GM12878 (cell line): ENCODE data around the gene COPS7A. TPM values are rescaled to one million over a fixed set of nuclear protein-coding genes. Genes with fewer than 3 reads are reported as not detected.

Experiments
- BACH1 ChIP-seq: fragments of 450-650 bp; IDR thresholded peaks from 2 replicates; pipeline ENCODE4 v1.6.1; 2017; ENCODE audit warnings: mild to moderate bottlenecking, borderline replicate concordance
- BHLHE40 ChIP-seq, 2 experiments: fragments of 450-650 bp in 1 of 2; IDR thresholded peaks; 2 replicates each; pipeline ENCODE4 v1.6.1; 2011 to 2017; ENCODE audit warnings: low read depth in 2 of 2, borderline replicate concordance in 1 of 2, improper control_type of control experiment in 1 of 2, low read length in 1 of 2, mild to moderate bottlenecking in 1 of 2
- FOXK2 ChIP-seq: fragments of 450-650 bp; IDR thresholded peaks from 2 replicates; pipeline ENCODE4 v1.6.1; 2017; ENCODE audit warnings: mild to moderate bottlenecking, moderate library complexity
- HDAC6 ChIP-seq: fragments of 200-600 bp; sonication (generic); IDR thresholded peaks from one replicate; pipeline ENCODE4 v1.8.0; 2017; ENCODE audit warnings: antibody characterized with exemption; ENCODE audit not compliant: unreplicated experiment
- MAX ChIP-seq: IDR thresholded peaks from 2 replicates; pipeline ENCODE4 v1.6.1; 2012; ENCODE audit warnings: low read depth, low read length, improper control_type of control experiment
- NR2C1 ChIP-seq: fragments of 450-650 bp; IDR thresholded peaks from 2 replicates; pipeline ENCODE4 v1.6.1; 2017; ENCODE audit warnings: antibody characterized with exemption, mild to moderate bottlenecking, moderate library complexity
- POLR2A ChIP-seq: IDR thresholded peaks from 2 replicates; pipeline ENCODE4 v1.6.1; 2011; ENCODE audit warnings: low read depth, mild to moderate bottlenecking, low read length
- SMAD1 ChIP-seq: fragments of 450-650 bp; IDR thresholded peaks from 2 replicates; pipeline ENCODE4 v1.6.1; 2018; ENCODE audit warnings: mild to moderate bottlenecking, low read depth; ENCODE audit not compliant: partially characterized antibody
- STAT1 ChIP-seq: fragments of 450-650 bp; conservative IDR thresholded peaks from 2 replicates; pipeline ENCODE4 v1.6.1; 2014; ENCODE audit warnings: antibody characterized with exemption, mild to moderate bottlenecking
- TCF12 ChIP-seq: IDR thresholded peaks from 2 replicates; pipeline ENCODE4 v1.6.1; 2011; ENCODE audit warnings: low read depth, mild to moderate bottlenecking, low read length
- ZNF622 ChIP-seq: fragments of 450-650 bp; IDR thresholded peaks from 2 replicates; pipeline ENCODE4 v1.6.1; 2017; ENCODE audit warnings: mild to moderate bottlenecking, inconsistent platforms
- ZSCAN29 ChIP-seq: fragments of 450-650 bp; IDR thresholded peaks from 2 replicates; pipeline ENCODE4 v1.6.1; 2017; ENCODE audit warnings: mild to moderate bottlenecking, moderate library complexity
- ZZZ3 ChIP-seq: IDR thresholded peaks from 2 replicates; pipeline ENCODE4 v1.6.1; 2011; ENCODE audit warnings: low read depth; ENCODE audit not compliant: control insufficient read depth, insufficient read length
- polyA plus RNA-seq, 11 experiments: library from polyadenylated mRNA; depleted of rRNA in 4 of 11; unstranded in 6 of 11; stranded (reverse) in 5 of 11; fragments of >200 nt; fragmentation: Nextera tagmentation in 4 of 11; fragmentation: Illumina TruSeq in 1 of 11; extraction: Ambion mirVana in 4 of 11; extraction: Trizol in 1 of 11; gene quantifications; 1 replicate in 1 of 11; 2 replicates in 10 of 11; pipeline versions ENCODE4 v1.2.1 to v1.2.3, GENCODE V29; 2011 to 2016; ENCODE audit warnings: inconsistent platforms in 2 of 11, missing spikeins in 2 of 11, low read depth in 1 of 11
- total RNA-seq, 4 experiments: library from RNA; depleted of rRNA in 3 of 4; stranded (reverse); fragments of >200 nt in 3 of 4; fragmentation: Illumina TruSeq in 1 of 4; extraction: Trizol in 1 of 4; gene quantifications; 2 replicates each; pipeline versions ENCODE4 v1.2.1 to v1.2.3, GENCODE V29; 2013 to 2021
- TF ChIP-seq, protein P1 (sequence below): IDR thresholded peaks from 2 replicates; pipeline ENCODE4 v1.6.1; 2012; ENCODE audit warnings: improper control_type of control experiment, low read depth, low read length; ENCODE audit not compliant: insufficient replicate concordance
- TF ChIP-seq, protein P2 (sequence below): fragments of 450-650 bp; IDR thresholded peaks from 2 replicates; pipeline ENCODE4 v1.6.1; 2017; ENCODE audit warnings: antibody characterized with exemption, mild to moderate bottlenecking, moderate library complexity
- TF ChIP-seq, protein P3 (sequence below): IDR thresholded peaks from 2 replicates; pipeline ENCODE4 v1.6.1; 2011; ENCODE audit warnings: mild to moderate bottlenecking, low read depth, low read length, moderate library complexity; ENCODE audit not compliant: insufficient replicate concordance
- TF ChIP-seq, protein P4 (sequence below): IDR thresholded peaks from 2 replicates; pipeline ENCODE4 v1.6.1; 2011; ENCODE audit warnings: low read depth, low read length, improper control_type of control experiment, borderline replicate concordance
- TF ChIP-seq, protein P5 (sequence below): fragments of 450-650 bp; IDR thresholded peaks from 2 replicates; pipeline ENCODE4 v1.6.1; 2016; ENCODE audit warnings: mild to moderate bottlenecking

Gene COPS7A
- total and polyA plus RNA-seq, 10 of the 15 experiments (the other 5 are each of a cell fraction or from before 2014, with no cell fraction given) = 25.7 to 74.0 (median 51.9) TPM

- TF ChIP-seq, protein P1, sequence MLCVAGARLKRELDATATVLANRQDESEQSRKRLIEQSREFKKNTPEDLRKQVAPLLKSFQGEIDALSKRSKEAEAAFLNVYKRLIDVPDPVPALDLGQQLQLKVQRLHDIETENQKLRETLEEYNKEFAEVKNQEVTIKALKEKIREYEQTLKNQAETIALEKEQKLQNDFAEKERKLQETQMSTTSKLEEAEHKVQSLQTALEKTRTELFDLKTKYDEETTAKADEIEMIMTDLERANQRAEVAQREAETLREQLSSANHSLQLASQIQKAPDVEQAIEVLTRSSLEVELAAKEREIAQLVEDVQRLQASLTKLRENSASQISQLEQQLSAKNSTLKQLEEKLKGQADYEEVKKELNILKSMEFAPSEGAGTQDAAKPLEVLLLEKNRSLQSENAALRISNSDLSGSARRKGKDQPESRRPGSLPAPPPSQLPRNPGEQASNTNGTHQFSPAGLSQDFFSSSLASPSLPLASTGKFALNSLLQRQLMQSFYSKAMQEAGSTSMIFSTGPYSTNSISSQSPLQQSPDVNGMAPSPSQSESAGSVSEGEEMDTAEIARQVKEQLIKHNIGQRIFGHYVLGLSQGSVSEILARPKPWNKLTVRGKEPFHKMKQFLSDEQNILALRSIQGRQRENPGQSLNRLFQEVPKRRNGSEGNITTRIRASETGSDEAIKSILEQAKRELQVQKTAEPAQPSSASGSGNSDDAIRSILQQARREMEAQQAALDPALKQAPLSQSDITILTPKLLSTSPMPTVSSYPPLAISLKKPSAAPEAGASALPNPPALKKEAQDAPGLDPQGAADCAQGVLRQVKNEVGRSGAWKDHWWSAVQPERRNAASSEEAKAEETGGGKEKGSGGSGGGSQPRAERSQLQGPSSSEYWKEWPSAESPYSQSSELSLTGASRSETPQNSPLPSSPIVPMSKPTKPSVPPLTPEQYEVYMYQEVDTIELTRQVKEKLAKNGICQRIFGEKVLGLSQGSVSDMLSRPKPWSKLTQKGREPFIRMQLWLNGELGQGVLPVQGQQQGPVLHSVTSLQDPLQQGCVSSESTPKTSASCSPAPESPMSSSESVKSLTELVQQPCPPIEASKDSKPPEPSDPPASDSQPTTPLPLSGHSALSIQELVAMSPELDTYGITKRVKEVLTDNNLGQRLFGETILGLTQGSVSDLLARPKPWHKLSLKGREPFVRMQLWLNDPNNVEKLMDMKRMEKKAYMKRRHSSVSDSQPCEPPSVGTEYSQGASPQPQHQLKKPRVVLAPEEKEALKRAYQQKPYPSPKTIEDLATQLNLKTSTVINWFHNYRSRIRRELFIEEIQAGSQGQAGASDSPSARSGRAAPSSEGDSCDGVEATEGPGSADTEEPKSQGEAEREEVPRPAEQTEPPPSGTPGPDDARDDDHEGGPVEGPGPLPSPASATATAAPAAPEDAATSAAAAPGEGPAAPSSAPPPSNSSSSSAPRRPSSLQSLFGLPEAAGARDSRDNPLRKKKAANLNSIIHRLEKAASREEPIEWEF = peak; percentile 92
- TF ChIP-seq, protein P2, sequence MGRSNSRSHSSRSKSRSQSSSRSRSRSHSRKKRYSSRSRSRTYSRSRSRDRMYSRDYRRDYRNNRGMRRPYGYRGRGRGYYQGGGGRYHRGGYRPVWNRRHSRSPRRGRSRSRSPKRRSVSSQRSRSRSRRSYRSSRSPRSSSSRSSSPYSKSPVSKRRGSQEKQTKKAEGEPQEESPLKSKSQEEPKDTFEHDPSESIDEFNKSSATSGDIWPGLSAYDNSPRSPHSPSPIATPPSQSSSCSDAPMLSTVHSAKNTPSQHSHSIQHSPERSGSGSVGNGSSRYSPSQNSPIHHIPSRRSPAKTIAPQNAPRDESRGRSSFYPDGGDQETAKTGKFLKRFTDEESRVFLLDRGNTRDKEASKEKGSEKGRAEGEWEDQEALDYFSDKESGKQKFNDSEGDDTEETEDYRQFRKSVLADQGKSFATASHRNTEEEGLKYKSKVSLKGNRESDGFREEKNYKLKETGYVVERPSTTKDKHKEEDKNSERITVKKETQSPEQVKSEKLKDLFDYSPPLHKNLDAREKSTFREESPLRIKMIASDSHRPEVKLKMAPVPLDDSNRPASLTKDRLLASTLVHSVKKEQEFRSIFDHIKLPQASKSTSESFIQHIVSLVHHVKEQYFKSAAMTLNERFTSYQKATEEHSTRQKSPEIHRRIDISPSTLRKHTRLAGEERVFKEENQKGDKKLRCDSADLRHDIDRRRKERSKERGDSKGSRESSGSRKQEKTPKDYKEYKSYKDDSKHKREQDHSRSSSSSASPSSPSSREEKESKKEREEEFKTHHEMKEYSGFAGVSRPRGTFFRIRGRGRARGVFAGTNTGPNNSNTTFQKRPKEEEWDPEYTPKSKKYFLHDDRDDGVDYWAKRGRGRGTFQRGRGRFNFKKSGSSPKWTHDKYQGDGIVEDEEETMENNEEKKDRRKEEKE = no peak
- TF ChIP-seq STAT1 (no peak), MAX (peak; percentile 99), ZNF622 (no peak), POLR2A (peak; percentile 93), NR2C1 (peak; percentile 88), TCF12 (peak; percentile 92; the same call in 1 of the 2 replicates), ZSCAN29 (no peak), SMAD1 (peak; percentile 67), BACH1 (peak; percentile 79; the same call in 1 of the 2 replicates), FOXK2 (no peak), ZZZ3 (no peak), HDAC6 (no peak), BHLHE40 (IDR thresholded peaks at IDR 0.05; ENCODE audit: borderline replicate concordance in 1 of 2, low read depth in 2 of 2, low read length in 1 of 2) (peak; percentile 91 to 95)
- TF ChIP-seq, protein P3, sequence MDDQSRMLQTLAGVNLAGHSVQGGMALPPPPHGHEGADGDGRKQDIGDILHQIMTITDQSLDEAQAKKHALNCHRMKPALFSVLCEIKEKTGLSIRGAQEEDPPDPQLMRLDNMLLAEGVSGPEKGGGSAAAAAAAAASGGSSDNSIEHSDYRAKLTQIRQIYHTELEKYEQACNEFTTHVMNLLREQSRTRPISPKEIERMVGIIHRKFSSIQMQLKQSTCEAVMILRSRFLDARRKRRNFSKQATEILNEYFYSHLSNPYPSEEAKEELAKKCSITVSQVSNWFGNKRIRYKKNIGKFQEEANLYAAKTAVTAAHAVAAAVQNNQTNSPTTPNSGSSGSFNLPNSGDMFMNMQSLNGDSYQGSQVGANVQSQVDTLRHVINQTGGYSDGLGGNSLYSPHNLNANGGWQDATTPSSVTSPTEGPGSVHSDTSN = peak; percentile 81
- TF ChIP-seq, protein P4, sequence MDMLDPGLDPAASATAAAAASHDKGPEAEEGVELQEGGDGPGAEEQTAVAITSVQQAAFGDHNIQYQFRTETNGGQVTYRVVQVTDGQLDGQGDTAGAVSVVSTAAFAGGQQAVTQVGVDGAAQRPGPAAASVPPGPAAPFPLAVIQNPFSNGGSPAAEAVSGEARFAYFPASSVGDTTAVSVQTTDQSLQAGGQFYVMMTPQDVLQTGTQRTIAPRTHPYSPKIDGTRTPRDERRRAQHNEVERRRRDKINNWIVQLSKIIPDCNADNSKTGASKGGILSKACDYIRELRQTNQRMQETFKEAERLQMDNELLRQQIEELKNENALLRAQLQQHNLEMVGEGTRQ = peak; percentile 90
- TF ChIP-seq, protein P5, sequence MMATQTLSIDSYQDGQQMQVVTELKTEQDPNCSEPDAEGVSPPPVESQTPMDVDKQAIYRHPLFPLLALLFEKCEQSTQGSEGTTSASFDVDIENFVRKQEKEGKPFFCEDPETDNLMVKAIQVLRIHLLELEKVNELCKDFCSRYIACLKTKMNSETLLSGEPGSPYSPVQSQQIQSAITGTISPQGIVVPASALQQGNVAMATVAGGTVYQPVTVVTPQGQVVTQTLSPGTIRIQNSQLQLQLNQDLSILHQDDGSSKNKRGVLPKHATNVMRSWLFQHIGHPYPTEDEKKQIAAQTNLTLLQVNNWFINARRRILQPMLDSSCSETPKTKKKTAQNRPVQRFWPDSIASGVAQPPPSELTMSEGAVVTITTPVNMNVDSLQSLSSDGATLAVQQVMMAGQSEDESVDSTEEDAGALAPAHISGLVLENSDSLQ = peak; percentile 97
Measured at GRCh38 chr12:6723607-6724408, at the start of gene COPS7A (continued).
